ENCODE measurements around the gene HRH4.

GRCh38 chr18:24474406-24474805 lies 14.0 kb downstream of the HRH4 start:
- no peak for TF ChIP-seq POLR2AphosphoS5 (IDR thresholded peaks at IDR 0.05; ENCODE audit: low read depth, low read length)
- TF ChIP-seq, protein P1, sequence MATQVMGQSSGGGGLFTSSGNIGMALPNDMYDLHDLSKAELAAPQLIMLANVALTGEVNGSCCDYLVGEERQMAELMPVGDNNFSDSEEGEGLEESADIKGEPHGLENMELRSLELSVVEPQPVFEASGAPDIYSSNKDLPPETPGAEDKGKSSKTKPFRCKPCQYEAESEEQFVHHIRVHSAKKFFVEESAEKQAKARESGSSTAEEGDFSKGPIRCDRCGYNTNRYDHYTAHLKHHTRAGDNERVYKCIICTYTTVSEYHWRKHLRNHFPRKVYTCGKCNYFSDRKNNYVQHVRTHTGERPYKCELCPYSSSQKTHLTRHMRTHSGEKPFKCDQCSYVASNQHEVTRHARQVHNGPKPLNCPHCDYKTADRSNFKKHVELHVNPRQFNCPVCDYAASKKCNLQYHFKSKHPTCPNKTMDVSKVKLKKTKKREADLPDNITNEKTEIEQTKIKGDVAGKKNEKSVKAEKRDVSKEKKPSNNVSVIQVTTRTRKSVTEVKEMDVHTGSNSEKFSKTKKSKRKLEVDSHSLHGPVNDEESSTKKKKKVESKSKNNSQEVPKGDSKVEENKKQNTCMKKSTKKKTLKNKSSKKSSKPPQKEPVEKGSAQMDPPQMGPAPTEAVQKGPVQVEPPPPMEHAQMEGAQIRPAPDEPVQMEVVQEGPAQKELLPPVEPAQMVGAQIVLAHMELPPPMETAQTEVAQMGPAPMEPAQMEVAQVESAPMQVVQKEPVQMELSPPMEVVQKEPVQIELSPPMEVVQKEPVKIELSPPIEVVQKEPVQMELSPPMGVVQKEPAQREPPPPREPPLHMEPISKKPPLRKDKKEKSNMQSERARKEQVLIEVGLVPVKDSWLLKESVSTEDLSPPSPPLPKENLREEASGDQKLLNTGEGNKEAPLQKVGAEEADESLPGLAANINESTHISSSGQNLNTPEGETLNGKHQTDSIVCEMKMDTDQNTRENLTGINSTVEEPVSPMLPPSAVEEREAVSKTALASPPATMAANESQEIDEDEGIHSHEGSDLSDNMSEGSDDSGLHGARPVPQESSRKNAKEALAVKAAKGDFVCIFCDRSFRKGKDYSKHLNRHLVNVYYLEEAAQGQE (IDR thresholded peaks at IDR 0.05; ENCODE audit: insufficient read depth in 1 of 2, low read depth in 2 of 2, low read length in 2 of 2) = no peak
